SKM-1 treated with dmso at 0.1 percent for 144 hours (cell line): ENCODE measurements around the gene PRR20E.
"Not testable (repeated sequence)": the region's sequence is repeated elsewhere in the genome, so short reads cannot be mapped to it uniquely, and the experiment has no call there.

Source experiments
- DNase-seq: peaks from one replicate; lab custom pipeline; 2025; ENCODE audit not compliant: unreplicated experiment; lab: John Stamatoyannopoulos, UW

PRR20E gene

DNA sequence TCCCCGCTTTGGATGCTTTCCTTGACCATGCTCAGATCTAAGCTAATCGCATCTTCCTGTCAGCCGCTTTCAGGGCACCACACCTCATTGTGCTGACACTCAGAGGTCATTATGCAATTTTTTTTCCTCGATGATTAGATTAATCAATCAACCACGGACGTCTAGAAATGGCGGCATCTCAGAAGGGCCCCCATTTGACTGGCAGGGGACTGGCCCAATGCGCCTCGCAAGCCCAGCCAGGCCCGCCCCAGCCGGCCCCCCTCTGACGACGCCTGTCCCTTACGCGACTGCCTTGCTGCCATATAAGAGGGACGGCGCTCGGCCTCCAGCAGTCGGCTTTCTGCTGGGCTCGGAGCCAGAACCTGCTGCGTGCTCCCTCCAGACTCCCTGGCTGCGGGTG, at the start of gene PRR20E:
TSS of gene PRR20E (plus strand) at position 301 of the 400 bp plus-strand sequence. CDS start 387 bp downstream, outside the sequence.
- DNase-seq = not testable (repeated sequence)

DNA sequence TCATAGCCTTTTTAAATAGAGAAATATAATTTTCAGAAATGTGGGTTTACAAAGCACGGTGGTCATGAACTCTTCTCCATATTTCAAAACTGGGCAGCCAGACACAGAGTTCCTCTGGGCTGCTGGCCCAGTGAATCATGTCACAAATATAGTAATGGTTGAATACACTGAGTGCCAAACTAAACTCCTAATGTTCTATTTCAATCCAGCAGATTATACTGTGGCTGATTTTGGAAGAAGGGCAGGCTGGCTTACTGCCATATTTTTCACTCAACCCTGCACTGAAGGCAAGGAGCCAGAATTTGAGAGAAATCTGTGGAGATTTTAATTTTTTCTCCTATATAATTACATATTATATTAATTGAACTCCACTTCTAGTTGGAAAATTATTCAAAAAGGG, 43.3 kb upstream of the PRR20E start:
- DNase-seq = no peak

DNA sequence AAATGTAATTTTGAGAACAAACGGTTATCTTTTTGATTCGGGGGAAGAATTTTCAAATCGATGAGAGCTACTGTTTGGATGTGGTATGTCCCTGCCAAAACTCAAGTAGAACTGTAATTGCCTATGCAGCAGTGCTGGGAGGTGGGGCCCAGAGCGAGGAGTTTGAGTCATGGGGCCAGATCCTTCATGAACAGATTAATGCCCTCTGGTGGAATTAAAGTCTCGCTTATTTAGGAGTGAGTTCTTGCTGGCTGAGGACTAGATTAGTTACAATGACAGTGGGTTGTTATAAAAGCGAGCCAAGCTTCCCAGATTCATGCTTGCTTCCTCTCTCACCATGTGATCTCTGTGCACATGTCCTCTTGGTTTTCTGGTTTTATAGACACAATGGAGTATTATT, 38.1 kb upstream of the PRR20E start:
- DNase-seq = no peak

DNA sequence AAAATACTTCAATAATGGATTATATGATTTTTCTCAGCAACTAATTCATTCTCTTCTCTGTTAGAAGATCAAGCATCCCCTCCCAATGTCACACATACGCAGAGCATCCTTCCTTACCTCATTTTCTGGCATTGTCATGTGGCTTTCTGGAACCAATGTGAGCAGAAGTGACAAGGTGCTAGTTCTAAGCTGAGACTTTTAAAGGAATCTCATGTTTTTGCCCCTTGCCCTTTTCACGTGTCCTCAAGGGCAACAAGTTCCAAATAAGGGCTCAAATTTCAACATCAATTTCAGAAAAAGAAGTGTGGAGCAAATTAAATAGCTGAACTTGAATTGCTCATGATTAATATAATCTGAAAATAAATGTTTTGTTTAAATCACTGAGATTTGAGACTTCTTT, 30.9 kb upstream of the PRR20E start:
- DNase-seq = no peak

DNA sequence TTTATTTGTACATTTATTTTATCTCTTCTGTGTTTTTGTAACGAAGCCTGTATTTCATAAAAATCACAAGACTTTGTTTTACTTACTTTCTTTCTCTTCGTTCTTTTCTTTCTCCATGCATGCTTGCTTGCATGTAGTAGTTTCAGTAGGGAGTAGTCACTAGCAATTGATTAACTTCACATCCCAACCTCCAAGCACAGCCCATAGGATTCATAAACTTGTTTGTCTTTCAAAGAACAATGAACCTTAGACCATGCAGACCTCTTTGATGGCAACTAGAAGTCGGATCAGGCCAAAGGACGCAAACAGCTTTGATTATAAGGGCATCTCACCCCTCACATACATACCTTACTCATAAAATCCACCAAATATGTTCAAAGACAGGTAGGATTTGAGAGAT, 29.4 kb upstream of the PRR20E start:
- no peak for DNase-seq

DNA sequence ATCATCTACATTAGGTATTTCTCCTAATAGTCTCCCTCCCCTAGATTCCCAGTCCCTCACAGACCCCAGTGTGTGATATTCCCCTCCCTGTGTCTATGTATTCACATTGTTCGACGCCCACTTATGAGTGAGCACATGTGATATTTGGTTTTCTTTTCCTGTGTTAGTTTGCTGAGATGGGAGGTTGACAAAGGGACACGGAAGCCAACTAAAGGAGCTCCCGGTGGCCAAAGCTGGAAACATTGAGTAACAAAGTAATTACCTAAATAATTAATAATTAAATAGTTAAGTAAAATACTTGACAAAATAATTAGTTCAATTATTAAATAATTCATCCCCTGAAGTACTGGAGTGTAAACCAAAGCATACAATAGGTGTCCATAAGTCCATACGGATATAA, 28.0 kb upstream of the PRR20E start:
- DNase-seq = no peak

DNA sequence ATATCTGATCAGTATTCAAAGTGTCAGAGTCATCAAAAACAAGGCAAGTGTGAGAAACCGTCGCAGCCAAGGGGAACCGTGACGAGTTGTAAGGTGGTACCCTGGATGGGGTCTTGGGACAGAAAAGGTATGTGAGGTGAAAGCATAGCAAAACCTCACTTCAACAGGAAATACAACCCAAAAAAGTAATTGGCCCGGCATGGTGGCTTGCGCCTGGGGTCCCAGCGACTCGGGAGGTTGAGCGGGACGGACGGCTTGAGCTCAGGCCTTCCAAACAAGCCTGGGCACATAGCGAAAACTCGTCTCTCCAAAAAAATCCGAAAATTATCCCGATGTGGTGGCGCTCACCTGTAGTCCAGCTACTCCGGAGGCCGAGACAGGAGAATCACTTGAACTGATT, 27.2 kb upstream of the PRR20E start:
- not testable (repeated sequence) for DNase-seq

DNA sequence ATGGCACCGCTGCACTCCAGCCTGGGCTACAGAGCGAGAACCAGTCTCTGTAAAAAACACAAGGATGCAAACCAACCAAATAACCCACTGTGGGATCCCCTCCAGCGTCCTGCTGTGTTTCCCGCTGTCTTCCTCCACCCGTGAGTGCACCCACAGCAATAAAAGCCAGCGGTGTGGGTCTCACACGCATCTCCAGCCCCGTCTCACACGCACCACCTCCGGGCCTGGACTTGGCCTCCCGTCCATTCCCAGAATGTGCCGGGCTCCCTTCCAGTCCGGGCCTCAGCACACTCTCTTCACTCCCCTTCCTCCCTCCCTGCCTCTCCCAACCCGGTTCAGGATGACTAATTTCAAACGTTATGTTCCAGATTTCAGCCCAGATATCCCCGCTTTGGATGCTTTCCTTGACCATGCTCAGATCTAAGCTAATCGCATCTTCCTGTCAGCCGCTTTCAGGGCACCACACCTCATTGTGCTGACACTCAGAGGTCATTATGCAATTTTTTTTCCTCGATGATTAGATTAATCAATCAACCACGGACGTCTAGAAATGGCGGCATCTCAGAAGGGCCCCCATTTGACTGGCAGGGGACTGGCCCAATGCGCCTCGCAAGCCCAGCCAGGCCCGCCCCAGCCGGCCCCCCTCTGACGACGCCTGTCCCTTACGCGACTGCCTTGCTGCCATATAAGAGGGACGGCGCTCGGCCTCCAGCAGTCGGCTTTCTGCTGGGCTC, 26.6 kb upstream of the PRR20E start, which contains the start of gene PRR20A:
TSS of gene PRR20A (plus strand) at position 684 of the 734 bp plus-strand sequence. CDS start 387 bp downstream, outside the sequence.
- DNase-seq = not testable (repeated sequence)

DNA sequence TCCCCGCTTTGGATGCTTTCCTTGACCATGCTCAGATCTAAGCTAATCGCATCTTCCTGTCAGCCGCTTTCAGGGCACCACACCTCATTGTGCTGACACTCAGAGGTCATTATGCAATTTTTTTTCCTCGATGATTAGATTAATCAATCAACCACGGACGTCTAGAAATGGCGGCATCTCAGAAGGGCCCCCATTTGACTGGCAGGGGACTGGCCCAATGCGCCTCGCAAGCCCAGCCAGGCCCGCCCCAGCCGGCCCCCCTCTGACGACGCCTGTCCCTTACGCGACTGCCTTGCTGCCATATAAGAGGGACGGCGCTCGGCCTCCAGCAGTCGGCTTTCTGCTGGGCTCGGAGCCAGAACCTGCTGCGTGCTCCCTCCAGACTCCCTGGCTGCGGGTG, 19.8 kb upstream of the PRR20E start, which contains the start of gene PRR20B:
TSS of gene PRR20B (plus strand) at position 301 of the 400 bp plus-strand sequence. CDS start 387 bp downstream, outside the sequence.
- DNase-seq = not testable (repeated sequence)

DNA sequence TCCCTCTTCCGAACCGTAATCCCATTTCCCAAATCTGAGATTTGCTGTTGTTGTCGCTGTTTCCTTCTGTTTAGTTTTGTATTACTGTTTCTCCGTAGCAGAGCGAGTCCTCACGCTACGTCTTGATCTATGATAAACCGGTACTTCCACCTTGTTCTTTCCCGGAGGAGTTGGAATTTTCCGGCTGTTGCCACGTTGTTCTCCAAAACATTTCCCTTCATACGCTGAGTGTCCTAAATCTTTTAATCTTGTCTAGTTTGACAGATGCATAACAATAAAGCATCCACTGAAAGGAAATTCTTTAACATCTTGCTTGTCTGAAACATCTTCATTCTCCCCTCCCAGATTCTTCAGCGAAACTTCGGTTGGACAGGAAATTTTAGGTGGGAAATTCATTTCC, 18.9 kb upstream of the PRR20E start:
- DNase-seq = not testable (repeated sequence)

DNA sequence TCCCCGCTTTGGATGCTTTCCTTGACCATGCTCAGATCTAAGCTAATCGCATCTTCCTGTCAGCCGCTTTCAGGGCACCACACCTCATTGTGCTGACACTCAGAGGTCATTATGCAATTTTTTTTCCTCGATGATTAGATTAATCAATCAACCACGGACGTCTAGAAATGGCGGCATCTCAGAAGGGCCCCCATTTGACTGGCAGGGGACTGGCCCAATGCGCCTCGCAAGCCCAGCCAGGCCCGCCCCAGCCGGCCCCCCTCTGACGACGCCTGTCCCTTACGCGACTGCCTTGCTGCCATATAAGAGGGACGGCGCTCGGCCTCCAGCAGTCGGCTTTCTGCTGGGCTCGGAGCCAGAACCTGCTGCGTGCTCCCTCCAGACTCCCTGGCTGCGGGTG, 13.2 kb upstream of the PRR20E start, which contains the start of gene PRR20C:
TSS of gene PRR20C (plus strand) at position 301 of the 400 bp plus-strand sequence. CDS start 387 bp downstream, outside the sequence.
- DNase-seq = not testable (repeated sequence)

DNA sequence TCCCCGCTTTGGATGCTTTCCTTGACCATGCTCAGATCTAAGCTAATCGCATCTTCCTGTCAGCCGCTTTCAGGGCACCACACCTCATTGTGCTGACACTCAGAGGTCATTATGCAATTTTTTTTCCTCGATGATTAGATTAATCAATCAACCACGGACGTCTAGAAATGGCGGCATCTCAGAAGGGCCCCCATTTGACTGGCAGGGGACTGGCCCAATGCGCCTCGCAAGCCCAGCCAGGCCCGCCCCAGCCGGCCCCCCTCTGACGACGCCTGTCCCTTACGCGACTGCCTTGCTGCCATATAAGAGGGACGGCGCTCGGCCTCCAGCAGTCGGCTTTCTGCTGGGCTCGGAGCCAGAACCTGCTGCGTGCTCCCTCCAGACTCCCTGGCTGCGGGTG, 6.7 kb upstream of the PRR20E start, which contains the start of gene PRR20D:
TSS of gene PRR20D (plus strand) at position 301 of the 400 bp plus-strand sequence. CDS start 387 bp downstream, outside the sequence.
- DNase-seq = not testable (repeated sequence)

DNA sequence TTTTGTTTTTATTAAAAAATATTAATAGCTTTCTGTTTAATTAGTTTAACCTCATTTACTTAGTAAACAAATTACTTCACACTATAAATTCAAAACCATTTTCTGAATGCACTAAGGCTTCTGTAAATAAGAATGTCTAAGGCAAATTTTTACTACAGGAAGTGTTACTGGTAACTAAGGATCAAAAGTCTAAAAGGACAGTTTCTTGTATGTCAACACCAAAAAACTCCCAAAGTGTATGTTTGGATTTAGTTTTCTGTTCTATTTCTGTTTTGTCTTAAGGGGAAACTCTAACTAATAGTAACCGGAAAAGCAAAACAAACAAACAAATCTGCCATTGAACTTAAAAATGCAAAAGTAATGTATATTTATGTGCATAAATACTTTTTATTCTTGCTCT, 24.7 kb downstream of the PRR20E start:
- DNase-seq = no peak

DNA sequence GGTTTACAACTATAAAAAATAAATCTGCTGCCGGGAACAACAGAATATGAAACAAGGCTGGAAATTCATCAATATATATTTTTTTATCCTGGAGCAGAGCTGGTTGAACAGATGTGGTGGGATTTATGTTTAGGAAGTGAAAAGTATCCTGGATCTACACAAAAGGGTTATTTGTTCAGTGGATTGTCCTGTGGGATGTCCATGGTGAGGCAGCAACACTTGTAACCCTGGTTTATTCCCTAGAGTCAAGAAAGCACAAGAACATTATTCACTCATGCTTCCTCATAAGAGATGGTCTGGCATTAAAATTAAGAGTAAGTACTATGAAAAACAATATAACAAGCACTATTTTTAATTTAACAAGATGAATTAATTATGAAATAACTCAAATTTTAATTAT, 46.0 kb downstream of the PRR20E start:
- DNase-seq = no peak
